ENCODE measurements around the gene NTNG1. TPM values are rescaled to one million over a fixed set of nuclear protein-coding genes. Genes with fewer than 3 reads are reported as not detected.

NTNG1 gene
- total RNA-seq, 6 donors from 2014 or later: 1.5 to 11.5 (median 6.8) TPM

GRCh38 chr1:107175102-107175909, 34.5 kb downstream of the NTNG1 start:
- H3K4me3 ChIP-seq: no peak overlapping the region
- no peak for DNase-seq
- TF ChIP-seq POLR2AphosphoS5 (IDR thresholded peaks at IDR 0.05): no peak
- TF ChIP-seq POLR2A (IDR thresholded peaks at IDR 0.05): no peak
- TF ChIP-seq CTCF (IDR thresholded peaks at IDR 0.05): no peak
- no peak for TF ChIP-seq EP300 (IDR thresholded peaks at IDR 0.05)
- WGBS, 2 donors: 38 to 69% methylated on average over 1 of the region's 1 CpG
- H3K9me3 ChIP-seq: no peaks in the 10 kb centered on the region
- no peaks in the 10 kb centered on the region for H3K36me3 ChIP-seq
- H3K27ac ChIP-seq: no peak overlapping the region
- no peaks in the 10 kb centered on the region for H3K4me1 ChIP-seq
- no peaks in the 10 kb centered on the region for H3K27me3 ChIP-seq
- ATAC-seq (ENCODE audit: low FRiP score in 2 of 2): no peak

GRCh38 chr1:107181253-107181969, 40.6 kb downstream of the NTNG1 start:
- 28 to 30% methylated on average over 4 to 5 of the region's 5 CpGs for WGBS, 2 donors
- no peak for TF ChIP-seq POLR2AphosphoS5 (IDR thresholded peaks at IDR 0.05)
- no peak for TF ChIP-seq CTCF (IDR thresholded peaks at IDR 0.05)
- TF ChIP-seq POLR2A (IDR thresholded peaks at IDR 0.05): no peak
- TF ChIP-seq EP300 (IDR thresholded peaks at IDR 0.05): no peak
- H3K36me3 ChIP-seq: no peaks in the 10 kb centered on the region
- no peak overlapping the region for H3K27ac ChIP-seq
- DNase-seq (no peak), ATAC-seq (ENCODE audit: low FRiP score in 2 of 2) (no peak)
- no peaks in the 10 kb centered on the region for H3K27me3 ChIP-seq
- H3K4me3 ChIP-seq: no peak overlapping the region
- no peaks in the 10 kb centered on the region for H3K9me3 ChIP-seq
- no peaks in the 10 kb centered on the region for H3K4me1 ChIP-seq

- Histone ChIP-seq H3K4me1 (no peaks in the 10 kb centered on the region), H3K27ac (no peak overlapping the region), H3K36me3 (no peaks in the 10 kb centered on the region), H3K4me3 (no peak overlapping the region), H3K9me3 (no peaks in the 10 kb centered on the region), H3K27me3 (no peaks in the 10 kb centered on the region)
- WGBS, 2 donors: 68 to 76% methylated on average over 4 of the region's 4 CpGs
- ATAC-seq (ENCODE audit: low FRiP score in 2 of 2) (no peak), DNase-seq (no peak)
- TF ChIP-seq POLR2AphosphoS5 (IDR thresholded peaks at IDR 0.05) (no peak), EP300 (IDR thresholded peaks at IDR 0.05) (no peak), CTCF (IDR thresholded peaks at IDR 0.05) (no peak), POLR2A (IDR thresholded peaks at IDR 0.05) (no peak)
Measured at GRCh38 chr1:107183011-107183410, 42.2 kb downstream of the NTNG1 start.

GRCh38 chr1:107184888-107185287, 44.0 kb downstream of the NTNG1 start:
- Histone ChIP-seq H3K4me1 (no peaks in the 10 kb centered on the region), H3K27me3 (no peaks in the 10 kb centered on the region), H3K9me3 (no peaks in the 10 kb centered on the region), H3K36me3 (no peaks in the 10 kb centered on the region), H3K27ac (no peak overlapping the region), H3K4me3 (no peak overlapping the region)
- ATAC-seq (ENCODE audit: low FRiP score in 2 of 2) (no peak), DNase-seq (no peak)
- 45 to 68% methylated on average over 2 of the region's 2 CpGs for WGBS, 2 donors
- TF ChIP-seq EP300 (IDR thresholded peaks at IDR 0.05): no peak
- no peak for TF ChIP-seq POLR2A (IDR thresholded peaks at IDR 0.05)
- no peak for TF ChIP-seq CTCF (IDR thresholded peaks at IDR 0.05)
- no peak for TF ChIP-seq POLR2AphosphoS5 (IDR thresholded peaks at IDR 0.05)
